NCI-H2196 (cell line): ENCODE data around the gene ANGPTL4.

Experiments
- DNase-seq: peaks from one replicate; lab custom pipeline; 2025; ENCODE audit not compliant: unreplicated experiment; lab: John Stamatoyannopoulos, UW

The ANGPTL4 gene

DNA sequence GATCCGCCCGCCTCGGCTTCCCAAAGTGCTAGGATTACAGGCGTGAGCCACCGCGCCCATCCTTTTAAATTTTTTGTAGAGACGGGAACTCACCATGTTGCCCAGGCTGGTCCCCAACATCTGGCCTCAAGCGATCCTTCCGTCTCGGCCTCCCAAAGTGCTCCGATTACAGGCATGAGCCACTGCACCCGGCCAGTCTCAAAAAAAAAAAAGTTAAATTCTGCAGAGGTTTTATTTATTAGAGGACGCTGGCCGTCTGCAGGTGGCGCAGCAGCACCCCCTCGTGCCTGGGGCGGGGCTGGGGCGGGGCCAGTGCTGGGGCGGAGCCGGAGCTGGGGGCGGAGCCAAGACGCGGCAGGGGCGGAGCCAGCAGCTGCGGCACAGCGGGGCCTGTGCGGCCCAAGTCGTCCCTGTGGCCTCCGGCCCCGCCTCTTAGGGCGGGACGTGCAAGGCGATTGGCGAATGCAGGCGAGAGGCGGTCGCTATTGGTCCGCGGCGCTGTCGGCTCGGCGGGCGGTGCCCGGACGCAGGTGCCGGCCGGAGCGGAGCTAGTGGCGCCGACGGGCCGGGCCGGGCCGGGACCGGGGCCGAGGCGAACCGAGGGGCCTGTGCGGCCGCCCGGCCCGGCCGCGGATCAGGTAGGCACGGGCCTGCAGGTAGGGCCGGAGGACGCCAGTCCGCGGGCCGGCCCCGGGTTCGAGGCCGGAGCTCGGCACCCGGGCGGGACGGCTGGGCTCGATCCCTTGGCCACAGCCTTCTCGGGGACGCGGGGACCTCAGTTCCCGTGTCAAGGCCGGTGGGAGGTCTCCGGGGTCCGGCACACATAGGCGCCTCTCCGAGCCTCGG lies 49.1 kb downstream of the ANGPTL4 start, which contains the start of gene MARCHF2:
TSS of gene MARCHF2 (plus strand) at position 523 of the 846 bp plus-strand sequence. CDS start 8,536 bp downstream, outside the sequence.
- DNase-seq: peak; percentile 98

DNA sequence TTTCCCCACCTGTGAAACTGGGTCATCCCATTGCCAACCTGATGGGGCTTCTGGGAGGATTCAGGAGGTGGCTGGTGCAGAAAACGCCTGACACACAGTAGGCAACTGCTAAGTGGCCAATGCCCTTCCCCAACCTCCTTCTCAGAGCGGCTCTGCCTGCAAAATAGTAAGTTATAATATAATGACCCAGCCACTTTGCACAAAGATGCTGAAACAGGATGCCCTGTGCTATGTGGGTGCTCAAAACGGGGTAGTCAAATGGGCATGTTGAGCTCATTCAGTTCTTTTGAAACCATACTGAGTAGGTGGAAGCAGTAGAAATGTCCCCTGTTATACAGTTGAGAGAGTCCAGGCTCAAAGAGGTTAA lies 49.7 kb downstream of the ANGPTL4 start:
- DNase-seq: no peak

DNA sequence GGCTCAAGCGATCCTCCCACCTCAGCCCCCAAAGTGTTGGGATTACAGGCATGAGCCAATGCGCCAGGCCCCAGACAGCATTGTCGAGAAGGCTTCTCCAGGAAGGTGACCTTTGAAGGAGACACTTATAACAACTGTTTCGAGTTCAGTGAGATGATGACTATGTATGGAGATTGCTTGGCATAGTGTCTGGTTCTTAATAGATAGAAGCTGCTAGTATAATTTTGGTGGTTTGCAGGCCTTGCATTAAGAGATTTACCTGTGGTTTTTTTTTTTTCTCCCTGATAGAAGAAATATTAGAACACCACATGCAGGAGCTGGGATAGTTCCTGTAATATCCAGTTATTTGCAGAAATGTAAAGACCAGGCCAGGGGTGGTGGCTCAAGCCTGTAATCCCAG lies 52.8 kb downstream of the ANGPTL4 start:
- DNase-seq: no peak

GRCh38 chr19:8421484-8422461 lies 57.8 kb downstream of the ANGPTL4 start:
- no peak for DNase-seq

- DNase-seq: peak; percentile 79
Observed at GRCh38 chr19:8423817-8424223, 59.9 kb downstream of the ANGPTL4 start.
